B cell (primary cell): ENCODE results near the gene ABR.

Experiments
- EZH2 ChIP-seq: IDR thresholded peaks from 2 replicates; pipeline ENCODE4 v1.6.1; 2012; ENCODE audit warnings: borderline replicate concordance, low read depth, mild to moderate bottlenecking, moderate library complexity, low read length; ENCODE audit not compliant: insufficient read depth, poor library complexity, severe bottlenecking
- TF ChIP-seq, protein P1 (sequence below): fragments of 200-600 bp; IDR thresholded peaks from one replicate; pipeline ENCODE4 v1.8.0; 2022; ENCODE audit warnings: antibody characterized with exemption, mild to moderate bottlenecking

DNA sequence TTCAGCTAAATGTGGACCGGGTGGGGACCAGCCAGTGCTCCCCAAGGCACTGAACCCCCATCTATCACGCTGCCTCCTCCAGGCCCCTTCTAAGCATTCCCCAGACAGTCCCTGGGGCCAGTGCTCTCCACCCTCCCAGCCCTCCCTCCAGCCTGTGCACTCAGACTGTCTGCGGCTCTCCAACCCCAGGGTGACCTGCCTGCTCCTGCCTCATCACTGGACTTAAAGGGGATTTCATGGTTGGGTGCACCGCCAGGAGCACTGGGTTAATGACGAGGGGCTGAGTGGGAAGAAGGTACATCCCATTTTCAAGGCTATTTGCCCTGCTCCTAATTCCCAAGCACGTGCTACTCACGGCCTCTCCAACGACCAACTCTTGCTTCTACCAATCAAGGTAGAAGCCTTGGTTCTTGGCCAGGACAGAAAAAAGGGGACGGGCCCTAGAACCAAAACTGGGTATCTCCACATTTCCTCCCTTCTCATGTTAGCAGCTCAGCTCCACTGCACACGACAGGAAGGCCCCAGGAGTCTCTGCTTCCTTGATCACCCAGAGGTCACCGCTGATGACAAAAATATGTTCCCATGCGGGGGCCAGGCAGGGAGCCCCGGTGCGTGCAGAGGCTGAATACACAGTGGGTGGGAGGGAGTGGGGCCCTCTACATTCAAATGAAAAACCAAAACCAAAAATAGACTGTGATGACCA, 3.5 kb upstream of the ABR start:
- TF ChIP-seq, protein P1, sequence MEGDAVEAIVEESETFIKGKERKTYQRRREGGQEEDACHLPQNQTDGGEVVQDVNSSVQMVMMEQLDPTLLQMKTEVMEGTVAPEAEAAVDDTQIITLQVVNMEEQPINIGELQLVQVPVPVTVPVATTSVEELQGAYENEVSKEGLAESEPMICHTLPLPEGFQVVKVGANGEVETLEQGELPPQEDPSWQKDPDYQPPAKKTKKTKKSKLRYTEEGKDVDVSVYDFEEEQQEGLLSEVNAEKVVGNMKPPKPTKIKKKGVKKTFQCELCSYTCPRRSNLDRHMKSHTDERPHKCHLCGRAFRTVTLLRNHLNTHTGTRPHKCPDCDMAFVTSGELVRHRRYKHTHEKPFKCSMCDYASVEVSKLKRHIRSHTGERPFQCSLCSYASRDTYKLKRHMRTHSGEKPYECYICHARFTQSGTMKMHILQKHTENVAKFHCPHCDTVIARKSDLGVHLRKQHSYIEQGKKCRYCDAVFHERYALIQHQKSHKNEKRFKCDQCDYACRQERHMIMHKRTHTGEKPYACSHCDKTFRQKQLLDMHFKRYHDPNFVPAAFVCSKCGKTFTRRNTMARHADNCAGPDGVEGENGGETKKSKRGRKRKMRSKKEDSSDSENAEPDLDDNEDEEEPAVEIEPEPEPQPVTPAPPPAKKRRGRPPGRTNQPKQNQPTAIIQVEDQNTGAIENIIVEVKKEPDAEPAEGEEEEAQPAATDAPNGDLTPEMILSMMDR = no peak
- TF ChIP-seq EZH2 = no peak
